ENCODE data around the gene RAE1. TPM values are rescaled to one million over a fixed set of nuclear protein-coding genes. Genes with fewer than 3 reads are reported as not detected.

Gene RAE1
- total RNA-seq, 1 experiment from 2014 or later = 34.5 TPM

DNA sequence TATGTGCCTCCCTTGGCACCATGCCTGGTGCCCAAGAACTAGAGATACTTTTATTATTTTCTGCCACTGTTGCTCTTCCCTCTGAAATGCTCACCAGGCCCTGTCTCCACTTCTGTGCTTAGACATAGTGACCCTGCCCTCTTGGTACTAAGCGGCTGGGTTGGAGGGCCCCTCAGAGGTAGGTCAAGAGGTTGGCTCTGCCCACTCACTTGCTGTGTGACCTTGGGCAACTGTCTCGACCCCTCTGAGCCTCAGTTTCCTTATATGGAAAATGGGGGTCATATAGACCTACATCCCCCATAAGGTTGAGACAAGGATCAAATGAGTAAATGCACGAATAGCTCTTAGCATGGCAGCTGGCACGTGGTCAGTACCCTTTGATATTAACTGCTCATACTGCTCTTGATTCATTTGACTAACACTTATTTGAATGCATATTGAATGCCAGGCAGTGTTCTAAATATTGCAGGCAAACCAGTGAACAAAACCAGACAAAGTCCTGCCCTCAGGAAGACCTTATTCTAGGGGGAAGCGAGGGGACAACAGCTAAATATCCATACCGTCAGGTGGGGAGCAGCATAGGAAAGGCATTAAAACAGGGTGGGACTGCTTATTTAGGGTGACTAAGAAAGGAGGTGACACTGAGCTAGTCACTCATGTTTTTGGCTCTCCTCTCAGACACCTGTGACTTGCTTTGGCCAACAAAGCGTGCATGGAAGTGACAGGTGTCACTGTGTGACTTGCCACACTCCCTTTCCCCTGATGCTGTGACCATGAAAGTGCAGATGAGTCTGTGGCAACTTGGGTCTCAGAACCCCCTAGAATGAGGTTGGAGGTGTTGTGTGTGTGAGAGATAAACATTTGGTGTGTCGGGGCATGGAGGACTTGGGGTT, 35.7 kb upstream of the RAE1 start:
- no TSS peak for BruUV-seq (replicated peaks)
- Histone ChIP-seq H3K4me3 (ENCODE audit: low read depth in 2 of 2, low read length in 2 of 2) (no peak overlapping the region), H3K36me3 (ENCODE audit: control insufficient read depth, insufficient read depth, low read length) (no peaks in the 10 kb centered on the region), H3K9me3 (ENCODE audit: control insufficient read depth, insufficient read depth, low read depth, low read length) (no peaks in the 10 kb centered on the region), H3K27me3 (ENCODE audit: control insufficient read depth, insufficient read depth, low read length) (peaks cover 16% of the 10 kb centered on the region), H3K27ac (ENCODE audit: low read length) (no peak overlapping the region), H3K4me1 (ENCODE audit: control insufficient read depth, insufficient read depth, low read length) (no peaks in the 10 kb centered on the region)
- DNase-seq (ENCODE audit: low read depth, low spot score) (no peak), ATAC-seq (no peak)
- in situ Hi-C loops (cut with HindIII; ENCODE audit: low pct_unique_long_range_greater_than_20kb, low sequenced_read_pairs) (no loop called here), intact Hi-C loops (cut with micrococcal nuclease; ENCODE audit: unreplicated experiment) (no loop called here)
- ChIA-PET CTCF (no interaction called here), POLR2A (no interaction called here)
- no peak for TF ChIP-seq TCF7L2 (IDR thresholded peaks at IDR 0.05; ENCODE audit: low read depth, low read length)
- no peak for TF ChIP-seq SIN3A (IDR thresholded peaks at IDR 0.05; ENCODE audit: borderline replicate concordance, insufficient read depth, low read depth, low read length)
- no peak for TF ChIP-seq POLR2AphosphoS5 (IDR thresholded peaks at IDR 0.05; ENCODE audit: low read depth, low read length)
- TF ChIP-seq, protein P1, sequence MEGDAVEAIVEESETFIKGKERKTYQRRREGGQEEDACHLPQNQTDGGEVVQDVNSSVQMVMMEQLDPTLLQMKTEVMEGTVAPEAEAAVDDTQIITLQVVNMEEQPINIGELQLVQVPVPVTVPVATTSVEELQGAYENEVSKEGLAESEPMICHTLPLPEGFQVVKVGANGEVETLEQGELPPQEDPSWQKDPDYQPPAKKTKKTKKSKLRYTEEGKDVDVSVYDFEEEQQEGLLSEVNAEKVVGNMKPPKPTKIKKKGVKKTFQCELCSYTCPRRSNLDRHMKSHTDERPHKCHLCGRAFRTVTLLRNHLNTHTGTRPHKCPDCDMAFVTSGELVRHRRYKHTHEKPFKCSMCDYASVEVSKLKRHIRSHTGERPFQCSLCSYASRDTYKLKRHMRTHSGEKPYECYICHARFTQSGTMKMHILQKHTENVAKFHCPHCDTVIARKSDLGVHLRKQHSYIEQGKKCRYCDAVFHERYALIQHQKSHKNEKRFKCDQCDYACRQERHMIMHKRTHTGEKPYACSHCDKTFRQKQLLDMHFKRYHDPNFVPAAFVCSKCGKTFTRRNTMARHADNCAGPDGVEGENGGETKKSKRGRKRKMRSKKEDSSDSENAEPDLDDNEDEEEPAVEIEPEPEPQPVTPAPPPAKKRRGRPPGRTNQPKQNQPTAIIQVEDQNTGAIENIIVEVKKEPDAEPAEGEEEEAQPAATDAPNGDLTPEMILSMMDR (IDR thresholded peaks at IDR 0.05) = no peak
- TF ChIP-seq, protein P2, sequence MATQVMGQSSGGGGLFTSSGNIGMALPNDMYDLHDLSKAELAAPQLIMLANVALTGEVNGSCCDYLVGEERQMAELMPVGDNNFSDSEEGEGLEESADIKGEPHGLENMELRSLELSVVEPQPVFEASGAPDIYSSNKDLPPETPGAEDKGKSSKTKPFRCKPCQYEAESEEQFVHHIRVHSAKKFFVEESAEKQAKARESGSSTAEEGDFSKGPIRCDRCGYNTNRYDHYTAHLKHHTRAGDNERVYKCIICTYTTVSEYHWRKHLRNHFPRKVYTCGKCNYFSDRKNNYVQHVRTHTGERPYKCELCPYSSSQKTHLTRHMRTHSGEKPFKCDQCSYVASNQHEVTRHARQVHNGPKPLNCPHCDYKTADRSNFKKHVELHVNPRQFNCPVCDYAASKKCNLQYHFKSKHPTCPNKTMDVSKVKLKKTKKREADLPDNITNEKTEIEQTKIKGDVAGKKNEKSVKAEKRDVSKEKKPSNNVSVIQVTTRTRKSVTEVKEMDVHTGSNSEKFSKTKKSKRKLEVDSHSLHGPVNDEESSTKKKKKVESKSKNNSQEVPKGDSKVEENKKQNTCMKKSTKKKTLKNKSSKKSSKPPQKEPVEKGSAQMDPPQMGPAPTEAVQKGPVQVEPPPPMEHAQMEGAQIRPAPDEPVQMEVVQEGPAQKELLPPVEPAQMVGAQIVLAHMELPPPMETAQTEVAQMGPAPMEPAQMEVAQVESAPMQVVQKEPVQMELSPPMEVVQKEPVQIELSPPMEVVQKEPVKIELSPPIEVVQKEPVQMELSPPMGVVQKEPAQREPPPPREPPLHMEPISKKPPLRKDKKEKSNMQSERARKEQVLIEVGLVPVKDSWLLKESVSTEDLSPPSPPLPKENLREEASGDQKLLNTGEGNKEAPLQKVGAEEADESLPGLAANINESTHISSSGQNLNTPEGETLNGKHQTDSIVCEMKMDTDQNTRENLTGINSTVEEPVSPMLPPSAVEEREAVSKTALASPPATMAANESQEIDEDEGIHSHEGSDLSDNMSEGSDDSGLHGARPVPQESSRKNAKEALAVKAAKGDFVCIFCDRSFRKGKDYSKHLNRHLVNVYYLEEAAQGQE (IDR thresholded peaks at IDR 0.05; ENCODE audit: insufficient read depth in 1 of 2, low read depth in 2 of 2, low read length in 1 of 2) = no peak

DNA sequence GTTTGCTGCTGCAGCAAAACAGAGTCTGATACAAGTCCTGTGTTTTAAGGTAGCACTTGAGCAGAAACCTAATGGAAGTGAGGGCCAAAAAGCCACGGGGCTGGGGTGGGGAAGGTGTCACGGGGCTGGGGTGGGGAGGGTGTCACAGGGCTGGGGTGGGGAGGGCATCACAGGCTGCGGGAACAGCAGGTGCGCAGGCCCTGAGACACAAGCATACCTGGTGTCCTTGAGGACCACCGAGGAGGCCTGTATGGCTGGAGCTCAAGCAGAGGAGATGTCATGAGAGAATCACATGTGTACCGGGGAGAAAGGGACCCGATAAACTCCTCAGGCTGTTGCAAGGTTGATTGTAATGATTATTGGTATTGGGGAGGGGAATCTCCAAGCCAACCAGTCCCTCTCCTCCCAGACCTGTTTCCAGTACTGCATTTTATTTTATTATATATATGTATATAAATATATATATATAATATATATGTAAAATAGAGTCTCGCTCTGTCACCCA, 35.0 kb upstream of the RAE1 start:
- in situ Hi-C loops (cut with HindIII; ENCODE audit: low pct_unique_long_range_greater_than_20kb, low sequenced_read_pairs) (no loop called here), intact Hi-C loops (cut with micrococcal nuclease; ENCODE audit: unreplicated experiment) (no loop called here)
- H3K36me3 ChIP-seq (ENCODE audit: control insufficient read depth, insufficient read depth, low read length) = no peaks in the 10 kb centered on the region
- H3K27ac ChIP-seq (ENCODE audit: low read length) = no peak overlapping the region
- no peak for ATAC-seq
- peaks cover 15% of the 10 kb centered on the region for H3K27me3 ChIP-seq (ENCODE audit: control insufficient read depth, insufficient read depth, low read length)
- TF ChIP-seq POLR2AphosphoS5 (IDR thresholded peaks at IDR 0.05; ENCODE audit: low read depth, low read length) (no peak), SIN3A (IDR thresholded peaks at IDR 0.05; ENCODE audit: borderline replicate concordance, insufficient read depth, low read depth, low read length) (no peak), TCF7L2 (IDR thresholded peaks at IDR 0.05; ENCODE audit: low read depth, low read length) (no peak)
- TF ChIP-seq, protein P1 (IDR thresholded peaks at IDR 0.05) = no peak
- TF ChIP-seq, protein P2 (IDR thresholded peaks at IDR 0.05; ENCODE audit: insufficient read depth in 1 of 2, low read depth in 2 of 2, low read length in 1 of 2) = no peak
- ChIA-PET POLR2A (no interaction called here), CTCF (no interaction called here)
- no TSS peak for BruUV-seq (replicated peaks)
- no peak overlapping the region for H3K4me3 ChIP-seq (ENCODE audit: low read depth in 2 of 2, low read length in 2 of 2)
- no peak for DNase-seq (ENCODE audit: low read depth, low spot score)
- no peaks in the 10 kb centered on the region for H3K9me3 ChIP-seq (ENCODE audit: control insufficient read depth, insufficient read depth, low read depth, low read length)
- H3K4me1 ChIP-seq (ENCODE audit: control insufficient read depth, insufficient read depth, low read length) = no peaks in the 10 kb centered on the region
